ENCODE measurements around the gene DGKD. TPM values are rescaled to one million over a fixed set of nuclear protein-coding genes. Genes with fewer than 3 reads are reported as not detected.
A peak's percentile ranks its signal among the peaks of the same experiment; 100 is the strongest.

The DGKD gene
- polyA plus RNA-seq, 3 donors, result 14.5 to 67.5 (median 16.6) TPM

DNA sequence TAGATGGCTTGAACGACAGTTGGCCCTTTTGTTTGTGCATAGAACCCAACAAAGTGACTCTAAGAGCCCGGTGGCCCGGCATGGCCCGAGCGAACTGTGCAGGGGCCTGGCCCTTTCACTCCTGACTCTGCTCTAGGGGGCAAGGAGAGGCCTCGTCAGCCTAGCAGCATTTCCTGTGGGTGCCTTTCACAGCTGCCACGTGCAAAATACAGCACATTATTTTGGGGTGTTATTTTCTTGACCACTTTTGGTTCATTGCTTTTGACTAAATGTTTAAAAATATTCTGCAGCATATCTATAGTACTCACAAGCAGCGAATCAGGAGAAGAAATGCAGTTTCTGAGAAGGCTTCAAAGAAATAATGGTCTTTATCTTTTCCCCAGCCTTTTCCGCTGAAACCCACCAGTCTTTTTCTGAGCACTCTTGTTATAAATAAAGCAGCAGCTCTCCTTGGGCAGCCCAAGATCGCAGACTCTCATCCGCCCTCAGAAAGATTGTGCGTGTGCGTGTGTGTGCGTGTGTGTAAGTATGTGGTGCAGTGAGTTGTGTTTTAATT, 31.3 kb downstream of the DGKD start:
- Histone ChIP-seq H3K4me1 (ENCODE audit: control insufficient read depth in 1 of 2, insufficient read depth in 2 of 2, low read length in 2 of 2) (peaks cover 17 to 19% of the 10 kb centered on the region in 2 donors), H3K27me3 (ENCODE audit: control insufficient read depth in 2 of 2, insufficient read depth in 2 of 2, low read length in 2 of 2) (no peaks in the 10 kb centered on the region), H3K4me2 (replicated peaks; ENCODE audit: extremely low read depth, low read length, poor library complexity, severe bottlenecking) (no peak overlapping the region), H3K9ac (ENCODE audit: insufficient read depth, low read length, poor library complexity, severe bottlenecking) (no peak overlapping the region), H4K20me1 (ENCODE audit: insufficient read depth, low read length) (peaks cover 97% of the 10 kb centered on the region), H3K9me3 (replicated peaks in 1 of 2; ENCODE audit: control insufficient read depth in 1 of 2, insufficient read depth in 1 of 2, low read length in 2 of 2) (no peaks in the 10 kb centered on the region), H3K4me3 (replicated peaks in 1 of 3; ENCODE audit: low read depth in 2 of 3, low read length in 3 of 3) (no peak overlapping the region), H3K36me3 (replicated peaks in 1 of 2; ENCODE audit: control insufficient read depth in 1 of 2, insufficient read depth in 2 of 2, low read length in 2 of 2) (peaks cover 31 to 53% of the 10 kb centered on the region in 2 donors), H3K79me2 (ENCODE audit: insufficient read depth, low read length) (peaks cover 96% of the 10 kb centered on the region), H2AFZ (ENCODE audit: insufficient read depth, low read depth, low read length, poor library complexity, severe bottlenecking) (no peak overlapping the region), H3K27ac (ENCODE audit: low read depth in 1 of 2, low read length in 2 of 2) (peak overlapping the region in 1 of 2 donors; percentile 52)
- no peaks in the 10 kb centered on the region for H3K9me3 Mint-ChIP-seq
- H3K4me1 Mint-ChIP-seq, result peaks cover 41% of the 10 kb centered on the region
- intact Hi-C loops (cut with micrococcal nuclease), result no loop called here
- DNase-seq, result no peak
- no peak overlapping the region for H3K4me3 Mint-ChIP-seq
- H3K27ac Mint-ChIP-seq, result peak overlapping the region in 3 of 7 donors; percentile 3 to 65 (median 26)
- 15% methylated on average over 9 of the region's 14 CpGs for WGBS (ENCODE audit: insufficient coverage)
- TF ChIP-seq, protein P1, sequence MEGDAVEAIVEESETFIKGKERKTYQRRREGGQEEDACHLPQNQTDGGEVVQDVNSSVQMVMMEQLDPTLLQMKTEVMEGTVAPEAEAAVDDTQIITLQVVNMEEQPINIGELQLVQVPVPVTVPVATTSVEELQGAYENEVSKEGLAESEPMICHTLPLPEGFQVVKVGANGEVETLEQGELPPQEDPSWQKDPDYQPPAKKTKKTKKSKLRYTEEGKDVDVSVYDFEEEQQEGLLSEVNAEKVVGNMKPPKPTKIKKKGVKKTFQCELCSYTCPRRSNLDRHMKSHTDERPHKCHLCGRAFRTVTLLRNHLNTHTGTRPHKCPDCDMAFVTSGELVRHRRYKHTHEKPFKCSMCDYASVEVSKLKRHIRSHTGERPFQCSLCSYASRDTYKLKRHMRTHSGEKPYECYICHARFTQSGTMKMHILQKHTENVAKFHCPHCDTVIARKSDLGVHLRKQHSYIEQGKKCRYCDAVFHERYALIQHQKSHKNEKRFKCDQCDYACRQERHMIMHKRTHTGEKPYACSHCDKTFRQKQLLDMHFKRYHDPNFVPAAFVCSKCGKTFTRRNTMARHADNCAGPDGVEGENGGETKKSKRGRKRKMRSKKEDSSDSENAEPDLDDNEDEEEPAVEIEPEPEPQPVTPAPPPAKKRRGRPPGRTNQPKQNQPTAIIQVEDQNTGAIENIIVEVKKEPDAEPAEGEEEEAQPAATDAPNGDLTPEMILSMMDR (IDR thresholded peaks at IDR 0.05), result no peak
- peaks cover 55 to 69% of the 10 kb centered on the region in 2 donors for H3K36me3 Mint-ChIP-seq
- no peaks in the 10 kb centered on the region for H3K27me3 Mint-ChIP-seq (ENCODE audit: low read depth in 3 of 3)

DNA sequence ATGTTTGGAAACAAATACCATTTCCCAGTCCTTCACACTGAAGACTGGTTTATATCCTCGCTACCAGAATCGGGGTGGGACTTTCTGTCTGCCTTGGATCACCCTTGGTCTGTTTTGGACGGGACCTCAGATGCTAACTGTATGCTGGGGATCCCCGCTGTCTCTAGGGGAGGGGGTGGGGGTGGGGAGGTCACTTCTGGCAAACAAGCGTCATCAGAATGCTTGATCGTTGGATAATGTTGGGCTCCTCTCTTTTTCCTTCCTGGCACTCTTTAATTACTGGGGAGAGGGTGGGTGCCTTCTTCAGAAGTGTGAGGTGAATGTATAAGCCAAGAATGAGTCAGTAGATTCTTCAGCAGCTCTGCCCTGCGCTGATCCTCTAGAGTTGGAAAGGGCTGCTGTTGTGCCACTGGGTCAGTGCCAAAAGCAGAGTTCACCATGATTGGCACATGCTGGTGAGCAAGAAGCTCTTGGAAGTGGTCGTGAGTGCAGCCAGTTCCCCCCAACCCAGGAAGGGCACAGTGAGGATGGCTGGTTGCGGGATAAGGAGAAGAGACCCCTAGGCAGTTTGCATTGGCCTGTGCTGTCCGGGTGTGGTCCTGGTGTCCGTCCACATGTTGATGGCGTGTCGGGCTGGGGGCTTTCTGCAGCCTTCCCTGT, 32.2 kb downstream of the DGKD start:
- Mint-ChIP-seq H3K4me3 (no peak overlapping the region), H3K36me3 (peaks cover 55 to 69% of the 10 kb centered on the region in 2 donors), H3K4me1 (peaks cover 31% of the 10 kb centered on the region), H3K27ac (peak overlapping the region in 6 of 7 donors; percentile 3 to 85 (median 51)), H3K9me3 (no peaks in the 10 kb centered on the region), H3K27me3 (ENCODE audit: low read depth in 3 of 3) (no peaks in the 10 kb centered on the region)
- Histone ChIP-seq H3K79me2 (ENCODE audit: insufficient read depth, low read length) (peaks cover 95% of the 10 kb centered on the region), H3K36me3 (replicated peaks in 1 of 2; ENCODE audit: control insufficient read depth in 1 of 2, insufficient read depth in 2 of 2, low read length in 2 of 2) (peaks cover 39 to 62% of the 10 kb centered on the region in 2 donors), H3K27me3 (ENCODE audit: control insufficient read depth in 2 of 2, insufficient read depth in 2 of 2, low read length in 2 of 2) (no peaks in the 10 kb centered on the region), H4K20me1 (ENCODE audit: insufficient read depth, low read length) (peaks cover 96% of the 10 kb centered on the region), H3K9me3 (replicated peaks in 1 of 2; ENCODE audit: control insufficient read depth in 1 of 2, insufficient read depth in 1 of 2, low read length in 2 of 2) (no peaks in the 10 kb centered on the region), H2AFZ (ENCODE audit: insufficient read depth, low read depth, low read length, poor library complexity, severe bottlenecking) (no peak overlapping the region), H3K4me2 (replicated peaks; ENCODE audit: extremely low read depth, low read length, poor library complexity, severe bottlenecking) (no peak overlapping the region), H3K4me1 (ENCODE audit: control insufficient read depth in 1 of 2, insufficient read depth in 2 of 2, low read length in 2 of 2) (peaks cover 15 to 17% of the 10 kb centered on the region in 2 donors), H3K4me3 (replicated peaks in 1 of 3; ENCODE audit: low read depth in 2 of 3, low read length in 3 of 3) (no peak overlapping the region), H3K9ac (ENCODE audit: insufficient read depth, low read length, poor library complexity, severe bottlenecking) (no peak overlapping the region), H3K27ac (ENCODE audit: low read depth in 1 of 2, low read length in 2 of 2) (peak overlapping the region in 1 of 2 donors; percentile 58)
- TF ChIP-seq, protein P1 (IDR thresholded peaks at IDR 0.05), result no peak
- no peak for DNase-seq
- WGBS (ENCODE audit: insufficient coverage), result 71% methylated on average over 8 of the region's 13 CpGs
- intact Hi-C loops (cut with micrococcal nuclease), result no loop called here
